ENCODE data around the gene TEX22.

TEX22 gene

GRCh38 chr14:105418269-105419194 is 20.2 kb downstream of the TEX22 start:
- TF ChIP-seq POLR2A (IDR thresholded peaks at IDR 0.05; ENCODE audit: low read depth, low read length) (no peak), TAF1 (IDR thresholded peaks at IDR 0.05; ENCODE audit: low read depth, low read length) (no peak), POU2F2 (IDR thresholded peaks at IDR 0.05; ENCODE audit: low read depth, low read length) (no peak), PAX5 (IDR thresholded peaks at IDR 0.05; ENCODE audit: insufficient read depth, low read length, severe bottlenecking) (no peak), POLR2AphosphoS5 (IDR thresholded peaks at IDR 0.05; ENCODE audit: low read depth, low read length) (no peak), SPI1 (IDR thresholded peaks at IDR 0.05; ENCODE audit: low read depth, low read length) (no peak)
- FAIRE-seq (no peak), DNase-seq (ENCODE audit: insufficient read length, low spot score) (no peak)

- no peak for FAIRE-seq
- TF ChIP-seq SPI1 (IDR thresholded peaks at IDR 0.05; ENCODE audit: low read depth, low read length) (no peak), POLR2AphosphoS5 (IDR thresholded peaks at IDR 0.05; ENCODE audit: low read depth, low read length) (no peak), TAF1 (IDR thresholded peaks at IDR 0.05; ENCODE audit: low read depth, low read length) (no peak), POLR2A (IDR thresholded peaks at IDR 0.05; ENCODE audit: low read depth, low read length) (no peak), PAX5 (IDR thresholded peaks at IDR 0.05; ENCODE audit: insufficient read depth, low read length, severe bottlenecking) (no peak), POU2F2 (IDR thresholded peaks at IDR 0.05; ENCODE audit: low read depth, low read length) (no peak)
- DNase-seq (ENCODE audit: insufficient read length, low spot score): peak; percentile 85
Measured at GRCh38 chr14:105419195-105420091, 21.1 kb downstream of the TEX22 start, which contains the start of gene MTA1. Gene MTA1, plus strand, starts transcription at chr14:105419827. Its CDS starts 209 bp downstream, at chr14:105420036.

- FAIRE-seq (no peak), DNase-seq (ENCODE audit: insufficient read length, low spot score) (no peak)
- no peak for TF ChIP-seq SPI1 (IDR thresholded peaks at IDR 0.05; ENCODE audit: low read depth, low read length)
Measured at GRCh38 chr14:105420101-105420973, 22.0 kb downstream of the TEX22 start.

- no peak for FAIRE-seq
- no peak for DNase-seq (ENCODE audit: insufficient read length, low spot score)
- TF ChIP-seq POLR2A (IDR thresholded peaks at IDR 0.05; ENCODE audit: low read depth, low read length) (no peak), SPI1 (IDR thresholded peaks at IDR 0.05; ENCODE audit: low read depth, low read length) (no peak), POLR2AphosphoS5 (IDR thresholded peaks at IDR 0.05; ENCODE audit: low read depth, low read length) (no peak), POU2F2 (IDR thresholded peaks at IDR 0.05; ENCODE audit: low read depth, low read length) (no peak), PAX5 (IDR thresholded peaks at IDR 0.05; ENCODE audit: insufficient read depth, low read length, severe bottlenecking) (no peak), TAF1 (IDR thresholded peaks at IDR 0.05; ENCODE audit: low read depth, low read length) (no peak)
Measured at GRCh38 chr14:105420974-105421674, 22.8 kb downstream of the TEX22 start.

- FAIRE-seq: peak; percentile 26
- no peak for DNase-seq (ENCODE audit: insufficient read length, low spot score)
- TF ChIP-seq POLR2A (IDR thresholded peaks at IDR 0.05; ENCODE audit: low read depth, low read length): no peak
- no peak for TF ChIP-seq TAF1 (IDR thresholded peaks at IDR 0.05; ENCODE audit: low read depth, low read length)
- peak; percentile 42; the same call in 1 of the 2 replicates for TF ChIP-seq SPI1 (IDR thresholded peaks at IDR 0.05; ENCODE audit: low read depth, low read length)
- TF ChIP-seq POLR2AphosphoS5 (IDR thresholded peaks at IDR 0.05; ENCODE audit: low read depth, low read length): no peak
Measured at GRCh38 chr14:105421723-105422615, 23.6 kb downstream of the TEX22 start.

GRCh38 chr14:105422695-105423487 is 24.6 kb downstream of the TEX22 start:
- FAIRE-seq (peak; percentile 38), DNase-seq (ENCODE audit: insufficient read length, low spot score) (no peak)
- TF ChIP-seq PAX5 (IDR thresholded peaks at IDR 0.05; ENCODE audit: insufficient read depth, low read length, severe bottlenecking) (no peak), POLR2AphosphoS5 (IDR thresholded peaks at IDR 0.05; ENCODE audit: low read depth, low read length) (no peak), TAF1 (IDR thresholded peaks at IDR 0.05; ENCODE audit: low read depth, low read length) (no peak), SPI1 (IDR thresholded peaks at IDR 0.05; ENCODE audit: low read depth, low read length) (no peak), POU2F2 (IDR thresholded peaks at IDR 0.05; ENCODE audit: low read depth, low read length) (no peak), POLR2A (IDR thresholded peaks at IDR 0.05; ENCODE audit: low read depth, low read length) (no peak)

- TF ChIP-seq POLR2AphosphoS5 (IDR thresholded peaks at IDR 0.05; ENCODE audit: low read depth, low read length) (no peak), POLR2A (IDR thresholded peaks at IDR 0.05; ENCODE audit: low read depth, low read length) (no peak), TAF1 (IDR thresholded peaks at IDR 0.05; ENCODE audit: low read depth, low read length) (no peak), POU2F2 (IDR thresholded peaks at IDR 0.05; ENCODE audit: low read depth, low read length) (no peak), SPI1 (IDR thresholded peaks at IDR 0.05; ENCODE audit: low read depth, low read length) (no peak), PAX5 (IDR thresholded peaks at IDR 0.05; ENCODE audit: insufficient read depth, low read length, severe bottlenecking) (no peak)
- FAIRE-seq (no peak), DNase-seq (ENCODE audit: insufficient read length, low spot score) (no peak)
Measured at GRCh38 chr14:105423488-105424195, 25.3 kb downstream of the TEX22 start.

Data from GM12891 (cell line).